Measurements from ENCODE around the gene CNPY2. TPM values are rescaled to one million over a fixed set of nuclear protein-coding genes. Genes with fewer than 3 reads are reported as not detected.

CNPY2 gene
- total and polyA plus RNA-seq, 2 of the 13 experiments (the other 11 are each of a cell fraction or from before 2014, with no cell fraction given): 285 to 356 TPM

DNA sequence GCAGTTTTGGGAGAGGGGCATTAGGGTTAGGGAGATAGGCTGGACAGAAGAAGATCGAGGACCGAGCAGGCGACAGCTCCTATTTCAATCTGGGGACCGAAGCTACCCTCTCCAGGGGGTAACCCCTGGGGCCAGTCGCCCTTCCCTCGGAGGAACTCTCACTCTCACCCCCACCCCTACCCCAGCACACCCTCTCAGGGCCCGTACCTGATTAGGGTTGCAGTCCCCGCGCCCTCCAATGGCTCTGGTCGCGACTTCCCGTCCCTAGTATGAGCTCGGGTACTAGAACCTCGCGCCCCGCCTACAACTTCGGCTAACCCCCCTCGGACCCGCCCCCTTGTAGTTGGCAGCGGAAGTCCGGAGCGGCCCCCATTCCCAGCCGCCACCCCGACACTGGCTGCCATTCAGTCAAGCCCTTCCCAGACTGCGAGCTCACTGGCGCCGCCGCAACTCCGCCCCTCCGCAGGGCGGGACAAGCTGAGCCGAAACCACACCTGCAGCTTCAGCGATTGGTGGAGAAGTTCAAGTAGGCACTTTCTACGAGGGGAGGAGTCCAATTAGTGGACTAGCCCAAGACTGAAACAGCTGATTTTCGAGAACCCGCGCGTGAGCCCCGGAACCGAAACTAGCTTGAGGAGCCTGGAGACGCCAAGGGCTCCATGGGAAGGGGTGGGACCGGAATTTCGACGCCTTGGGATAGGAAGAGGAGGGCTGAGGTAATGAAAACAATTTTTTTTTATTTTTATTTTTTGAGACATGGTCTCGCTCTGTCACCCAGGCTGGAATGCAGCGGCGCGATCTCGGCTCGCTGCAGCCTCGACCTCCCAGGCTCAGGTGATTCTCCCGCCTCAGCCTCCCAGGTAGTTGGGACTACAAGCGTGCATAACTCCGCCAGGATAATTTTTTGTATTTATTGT is 44.3 kb upstream of the CNPY2 start, which contains the start of gene STAT2 (continued):
- TF ChIP-seq, protein P1, sequence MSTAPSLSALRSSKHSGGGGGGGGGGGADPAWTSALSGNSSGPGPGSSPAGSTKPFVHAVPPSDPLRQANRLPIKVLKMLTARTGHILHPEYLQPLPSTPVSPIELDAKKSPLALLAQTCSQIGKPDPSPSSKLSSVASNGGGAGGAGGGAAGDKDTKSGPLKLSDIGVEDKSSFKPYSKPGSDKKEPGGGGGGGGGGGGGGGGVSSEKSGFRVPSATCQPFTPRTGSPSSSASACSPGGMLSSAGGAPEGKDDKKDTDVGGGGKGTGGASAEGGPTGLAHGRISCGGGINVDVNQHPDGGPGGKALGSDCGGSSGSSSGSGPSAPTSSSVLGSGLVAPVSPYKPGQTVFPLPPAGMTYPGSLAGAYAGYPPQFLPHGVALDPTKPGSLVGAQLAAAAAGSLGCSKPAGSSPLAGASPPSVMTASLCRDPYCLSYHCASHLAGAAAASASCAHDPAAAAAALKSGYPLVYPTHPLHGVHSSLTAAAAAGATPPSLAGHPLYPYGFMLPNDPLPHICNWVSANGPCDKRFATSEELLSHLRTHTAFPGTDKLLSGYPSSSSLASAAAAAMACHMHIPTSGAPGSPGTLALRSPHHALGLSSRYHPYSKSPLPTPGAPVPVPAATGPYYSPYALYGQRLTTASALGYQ (CRISPR knock-in tag; IDR thresholded peaks at IDR 0.05): no peak
- TF ChIP-seq ELF3 (CRISPR knock-in tag; IDR thresholded peaks at IDR 0.05) (peak; percentile 45; the same call in 1 of the 2 replicates), ZNF17 (CRISPR knock-in tag; IDR thresholded peaks at IDR 0.05) (no peak), SP2 (CRISPR knock-in tag; IDR thresholded peaks at IDR 0.05) (peak; percentile 91), CCAR2 (optimal IDR thresholded peaks at IDR 0.05; ENCODE audit: low read depth, low read length) (no peak), ZNF547 (CRISPR knock-in tag; IDR thresholded peaks at IDR 0.05) (no peak; the same call in 1 of the 2 replicates), NFIB (CRISPR knock-in tag; IDR thresholded peaks at IDR 0.05; ENCODE audit: borderline replicate concordance) (no peak), ZNF33A (CRISPR knock-in tag; IDR thresholded peaks at IDR 0.05; ENCODE audit: borderline replicate concordance) (no peak), ZNF777 (CRISPR knock-in tag; IDR thresholded peaks at IDR 0.05) (0 out of 2 replicates have a peak, but pooled peaks have one; percentile 29)
- TF ChIP-seq, protein P2, sequence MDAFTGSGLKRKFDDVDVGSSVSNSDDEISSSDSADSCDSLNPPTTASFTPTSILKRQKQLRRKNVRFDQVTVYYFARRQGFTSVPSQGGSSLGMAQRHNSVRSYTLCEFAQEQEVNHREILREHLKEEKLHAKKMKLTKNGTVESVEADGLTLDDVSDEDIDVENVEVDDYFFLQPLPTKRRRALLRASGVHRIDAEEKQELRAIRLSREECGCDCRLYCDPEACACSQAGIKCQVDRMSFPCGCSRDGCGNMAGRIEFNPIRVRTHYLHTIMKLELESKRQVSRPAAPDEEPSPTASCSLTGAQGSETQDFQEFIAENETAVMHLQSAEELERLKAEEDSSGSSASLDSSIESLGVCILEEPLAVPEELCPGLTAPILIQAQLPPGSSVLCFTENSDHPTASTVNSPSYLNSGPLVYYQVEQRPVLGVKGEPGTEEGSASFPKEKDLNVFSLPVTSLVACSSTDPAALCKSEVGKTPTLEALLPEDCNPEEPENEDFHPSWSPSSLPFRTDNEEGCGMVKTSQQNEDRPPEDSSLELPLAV (CRISPR knock-in tag; conservative IDR thresholded peaks at IDR 0.05; ENCODE audit: low read depth): no peak
- TF ChIP-seq, protein P3, sequence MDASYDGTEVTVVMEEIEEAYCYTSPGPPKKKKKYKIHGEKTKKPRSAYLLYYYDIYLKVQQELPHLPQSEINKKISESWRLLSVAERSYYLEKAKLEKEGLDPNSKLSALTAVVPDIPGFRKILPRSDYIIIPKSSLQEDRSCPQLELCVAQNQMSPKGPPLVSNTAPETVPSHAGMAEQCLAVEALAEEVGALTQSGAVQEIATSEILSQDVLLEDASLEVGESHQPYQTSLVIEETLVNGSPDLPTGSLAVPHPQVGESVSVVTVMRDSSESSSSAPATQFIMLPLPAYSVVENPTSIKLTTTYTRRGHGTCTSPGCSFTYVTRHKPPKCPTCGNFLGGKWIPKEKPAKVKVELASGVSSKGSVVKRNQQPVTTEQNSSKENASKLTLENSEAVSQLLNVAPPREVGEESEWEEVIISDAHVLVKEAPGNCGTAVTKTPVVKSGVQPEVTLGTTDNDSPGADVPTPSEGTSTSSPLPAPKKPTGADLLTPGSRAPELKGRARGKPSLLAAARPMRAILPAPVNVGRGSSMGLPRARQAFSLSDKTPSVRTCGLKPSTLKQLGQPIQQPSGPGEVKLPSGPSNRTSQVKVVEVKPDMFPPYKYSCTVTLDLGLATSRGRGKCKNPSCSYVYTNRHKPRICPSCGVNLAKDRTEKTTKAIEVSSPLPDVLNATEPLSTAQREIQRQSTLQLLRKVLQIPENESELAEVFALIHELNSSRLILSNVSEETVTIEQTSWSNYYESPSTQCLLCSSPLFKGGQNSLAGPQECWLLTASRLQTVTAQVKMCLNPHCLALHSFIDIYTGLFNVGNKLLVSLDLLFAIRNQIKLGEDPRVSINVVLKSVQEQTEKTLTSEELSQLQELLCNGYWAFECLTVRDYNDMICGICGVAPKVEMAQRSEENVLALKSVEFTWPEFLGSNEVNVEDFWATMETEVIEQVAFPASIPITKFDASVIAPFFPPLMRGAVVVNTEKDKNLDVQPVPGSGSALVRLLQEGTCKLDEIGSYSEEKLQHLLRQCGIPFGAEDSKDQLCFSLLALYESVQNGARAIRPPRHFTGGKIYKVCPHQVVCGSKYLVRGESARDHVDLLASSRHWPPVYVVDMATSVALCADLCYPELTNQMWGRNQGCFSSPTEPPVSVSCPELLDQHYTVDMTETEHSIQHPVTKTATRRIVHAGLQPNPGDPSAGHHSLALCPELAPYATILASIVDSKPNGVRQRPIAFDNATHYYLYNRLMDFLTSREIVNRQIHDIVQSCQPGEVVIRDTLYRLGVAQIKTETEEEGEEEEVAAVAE (CRISPR knock-in tag; IDR thresholded peaks at IDR 0.05; ENCODE audit: borderline replicate concordance): 0 out of 2 replicates have a peak, but pooled peaks have one; percentile 13
- TF ChIP-seq, protein P4, sequence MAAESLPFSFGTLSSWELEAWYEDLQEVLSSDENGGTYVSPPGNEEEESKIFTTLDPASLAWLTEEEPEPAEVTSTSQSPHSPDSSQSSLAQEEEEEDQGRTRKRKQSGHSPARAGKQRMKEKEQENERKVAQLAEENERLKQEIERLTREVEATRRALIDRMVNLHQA (CRISPR knock-in tag; IDR thresholded peaks at IDR 0.05): no peak
- TF ChIP-seq, protein P5, sequence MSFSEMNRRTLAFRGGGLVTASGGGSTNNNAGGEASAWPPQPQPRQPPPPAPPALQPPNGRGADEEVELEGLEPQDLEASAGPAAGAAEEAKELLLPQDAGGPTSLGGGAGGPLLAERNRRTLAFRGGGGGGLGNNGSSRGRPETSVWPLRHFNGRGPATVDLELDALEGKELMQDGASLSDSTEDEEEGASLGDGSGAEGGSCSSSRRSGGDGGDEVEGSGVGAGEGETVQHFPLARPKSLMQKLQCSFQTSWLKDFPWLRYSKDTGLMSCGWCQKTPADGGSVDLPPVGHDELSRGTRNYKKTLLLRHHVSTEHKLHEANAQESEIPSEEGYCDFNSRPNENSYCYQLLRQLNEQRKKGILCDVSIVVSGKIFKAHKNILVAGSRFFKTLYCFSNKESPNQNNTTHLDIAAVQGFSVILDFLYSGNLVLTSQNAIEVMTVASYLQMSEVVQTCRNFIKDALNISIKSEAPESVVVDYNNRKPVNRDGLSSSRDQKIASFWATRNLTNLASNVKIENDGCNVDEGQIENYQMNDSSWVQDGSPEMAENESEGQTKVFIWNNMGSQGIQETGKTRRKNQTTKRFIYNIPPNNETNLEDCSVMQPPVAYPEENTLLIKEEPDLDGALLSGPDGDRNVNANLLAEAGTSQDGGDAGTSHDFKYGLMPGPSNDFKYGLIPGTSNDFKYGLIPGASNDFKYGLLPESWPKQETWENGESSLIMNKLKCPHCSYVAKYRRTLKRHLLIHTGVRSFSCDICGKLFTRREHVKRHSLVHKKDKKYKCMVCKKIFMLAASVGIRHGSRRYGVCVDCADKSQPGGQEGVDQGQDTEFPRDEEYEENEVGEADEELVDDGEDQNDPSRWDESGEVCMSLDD (CRISPR knock-in tag; IDR thresholded peaks at IDR 0.05; ENCODE audit: borderline replicate concordance): peak; percentile 78; the same call in 1 of the 2 replicates
- TF ChIP-seq, protein P6, sequence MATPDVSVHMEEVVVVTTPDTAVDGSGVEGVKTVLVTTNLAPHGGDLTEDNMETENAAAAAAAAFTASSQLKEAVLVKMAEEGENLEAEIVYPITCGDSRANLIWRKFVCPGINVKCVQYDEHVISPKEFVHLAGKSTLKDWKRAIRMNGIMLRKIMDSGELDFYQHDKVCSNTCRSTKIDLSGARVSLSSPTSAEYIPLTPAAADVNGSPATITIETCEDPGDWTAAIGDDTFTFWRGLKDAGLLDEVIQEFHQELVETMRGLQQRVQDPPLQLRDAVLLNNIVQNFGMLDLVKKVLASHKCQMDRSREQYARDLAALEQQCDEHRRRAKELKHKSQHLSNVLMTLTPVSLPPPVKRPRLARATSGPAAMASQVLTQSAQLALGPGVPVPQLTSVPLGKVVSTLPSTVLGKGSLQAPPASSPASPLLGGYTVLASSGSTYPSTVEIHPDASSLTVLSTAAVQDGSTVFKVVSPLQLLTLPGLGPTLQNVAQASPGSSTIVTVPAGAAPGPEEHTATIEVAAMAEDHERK (CRISPR knock-in tag; IDR thresholded peaks at IDR 0.05; ENCODE audit: low read depth): no peak

Data from HepG2 (cell line).